MM.1S (cell line): Measurements from ENCODE around the gene RDH13.

Source experiments
- DNase-seq: peaks from one replicate; pipeline ENCODE4 v3.0.0-alpha.2; 2015
- H2AFZ ChIP-seq: fragments of 300-600 bp; sonication (generic); 2 replicates; pipeline ENCODE4 v1.6.0; 2016; ENCODE audit warnings: antibody characterized with exemption, low read length
- H3F3A ChIP-seq: fragments of 300-600 bp; sonication (generic); 2 replicates; pipeline ENCODE4 v1.6.1; 2016; ENCODE audit warnings: mild to moderate bottlenecking, antibody characterized with exemption, low read length, moderate library complexity, mixed read lengths; ENCODE audit not compliant: insufficient read depth
- H3K27ac ChIP-seq: fragments of 300-600 bp; sonication (generic); 2 replicates; pipeline ENCODE4 v1.5.1; 2016; ENCODE audit warnings: mild to moderate bottlenecking, low read length
- H3K27me3 ChIP-seq: fragments of 300-600 bp; sonication (generic); replicated peaks from 2 replicates; pipeline ENCODE4 v1.6.0; 2016; ENCODE audit warnings: low read length; ENCODE audit not compliant: insufficient read depth
- H3K36me3 ChIP-seq: fragments of 300-600 bp; sonication (generic); replicated peaks from 2 replicates; pipeline ENCODE4 v1.6.1; 2016; ENCODE audit warnings: mild to moderate bottlenecking, low read length, mixed read lengths; ENCODE audit not compliant: insufficient read depth
- H3K4me1 ChIP-seq: fragments of 300-600 bp; sonication (generic); 2 replicates; pipeline ENCODE4 v1.6.1; 2016; ENCODE audit warnings: low read length, mixed read lengths
- H3K4me2 ChIP-seq: fragments of 300-600 bp; sonication (generic); 2 replicates; pipeline ENCODE4 v1.6.0; 2016; ENCODE audit warnings: low read depth, low read length
- H3K4me3 ChIP-seq: fragments of 300-600 bp; sonication (generic); 2 replicates; pipeline ENCODE4 v1.5.1; 2016; ENCODE audit warnings: low read length, mixed read lengths
- H3K79me2 ChIP-seq: fragments of 300-600 bp; sonication (generic); 2 replicates; pipeline ENCODE4 v1.6.1; 2016; ENCODE audit warnings: mixed run types, low read length, mixed read lengths
- H3K9ac ChIP-seq: fragments of 300-600 bp; sonication (generic); 2 replicates; pipeline ENCODE4 v1.6.1; 2016; ENCODE audit warnings: low read length, mixed read lengths
- H3K9me2 ChIP-seq: fragments of 300-600 bp; sonication (generic); replicated peaks from 2 replicates; pipeline ENCODE4 v1.6.1; 2016; ENCODE audit warnings: mild to moderate bottlenecking, low read length, mixed read lengths; ENCODE audit not compliant: insufficient read depth
- H3K9me3 ChIP-seq: fragments of 300-600 bp; sonication (generic); replicated peaks from 2 replicates; pipeline ENCODE4 v1.6.1; 2016; ENCODE audit warnings: mild to moderate bottlenecking, low read length, mixed read lengths; ENCODE audit not compliant: insufficient read depth
- H4K20me1 ChIP-seq: fragments of 300-600 bp; sonication (generic); 2 replicates; pipeline ENCODE4 v1.6.1; 2016; ENCODE audit warnings: mild to moderate bottlenecking, low read length, moderate library complexity, mixed read lengths; ENCODE audit not compliant: insufficient read depth
- EZH2 ChIP-seq: fragments of 300-600 bp; sonication (generic); optimal IDR thresholded peaks from 2 replicates; pipeline ENCODE3; 2017; ENCODE audit warnings: low read depth, mild to moderate bottlenecking, antibody characterized with exemption, low read length, mixed read lengths
- EZH2phosphoT487 ChIP-seq: fragments of 300-600 bp; sonication (generic); IDR thresholded peaks from 2 replicates; pipeline ENCODE4 v1.6.1; 2018; ENCODE audit warnings: antibody characterized with exemption, low read length
- TF ChIP-seq, protein P1 (sequence below): fragments of 300-600 bp; sonication (generic); IDR thresholded peaks from 2 replicates; pipeline ENCODE4 v1.5.1; 2016; ENCODE audit warnings: antibody characterized with exemption, low read length, mixed read lengths

RDH13 gene

DNA sequence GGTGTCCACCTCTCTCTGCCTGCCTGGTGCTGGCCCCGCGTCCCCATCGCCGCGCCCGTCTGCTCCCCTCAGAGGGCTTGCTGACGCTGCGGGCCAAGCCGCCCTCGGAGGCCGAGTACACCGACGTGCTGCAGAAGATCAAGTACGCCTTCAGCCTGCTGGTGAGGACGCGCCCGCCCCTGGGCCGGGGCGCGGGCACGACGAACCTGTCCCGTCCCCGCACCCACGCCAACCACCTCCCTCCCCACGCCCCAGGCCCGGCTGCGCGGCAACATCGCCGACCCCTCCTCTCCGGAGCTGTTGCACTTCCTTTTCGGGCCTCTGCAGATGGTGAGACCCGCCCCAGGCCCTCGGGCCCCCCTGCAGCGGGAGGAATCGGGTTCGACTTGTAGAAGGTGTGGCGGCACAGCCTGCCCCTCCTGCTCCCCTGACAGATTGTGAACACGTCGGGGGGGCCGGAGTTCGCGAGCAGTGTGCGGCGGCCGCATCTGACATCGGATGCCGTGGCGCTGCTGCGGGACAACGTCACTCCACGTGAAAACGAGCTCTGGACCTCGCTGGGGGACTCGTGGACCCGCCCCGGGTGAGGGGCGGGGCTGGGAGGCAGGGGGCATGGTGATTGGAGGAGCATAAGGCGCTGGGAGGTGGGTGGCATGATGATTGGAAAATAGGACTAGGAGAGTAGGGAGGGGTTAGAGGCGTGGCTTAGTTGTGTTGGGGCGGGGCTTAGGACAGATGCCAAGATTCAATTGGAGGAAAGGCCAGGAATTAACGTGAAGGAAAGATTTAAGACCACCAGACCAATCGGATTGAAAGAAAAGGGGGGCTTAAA lies 19.3 kb upstream of the RDH13 start:
- no peaks in the 10 kb centered on the region for H3K9me2 ChIP-seq
- H3F3A ChIP-seq = no peaks in the 10 kb centered on the region
- DNase-seq = no peak
- H3K79me2 ChIP-seq = no peaks in the 10 kb centered on the region
- H2AFZ ChIP-seq = no peak overlapping the region
- TF ChIP-seq EZH2 (no peak), EZH2phosphoT487 (no peak)
- TF ChIP-seq, protein P1, sequence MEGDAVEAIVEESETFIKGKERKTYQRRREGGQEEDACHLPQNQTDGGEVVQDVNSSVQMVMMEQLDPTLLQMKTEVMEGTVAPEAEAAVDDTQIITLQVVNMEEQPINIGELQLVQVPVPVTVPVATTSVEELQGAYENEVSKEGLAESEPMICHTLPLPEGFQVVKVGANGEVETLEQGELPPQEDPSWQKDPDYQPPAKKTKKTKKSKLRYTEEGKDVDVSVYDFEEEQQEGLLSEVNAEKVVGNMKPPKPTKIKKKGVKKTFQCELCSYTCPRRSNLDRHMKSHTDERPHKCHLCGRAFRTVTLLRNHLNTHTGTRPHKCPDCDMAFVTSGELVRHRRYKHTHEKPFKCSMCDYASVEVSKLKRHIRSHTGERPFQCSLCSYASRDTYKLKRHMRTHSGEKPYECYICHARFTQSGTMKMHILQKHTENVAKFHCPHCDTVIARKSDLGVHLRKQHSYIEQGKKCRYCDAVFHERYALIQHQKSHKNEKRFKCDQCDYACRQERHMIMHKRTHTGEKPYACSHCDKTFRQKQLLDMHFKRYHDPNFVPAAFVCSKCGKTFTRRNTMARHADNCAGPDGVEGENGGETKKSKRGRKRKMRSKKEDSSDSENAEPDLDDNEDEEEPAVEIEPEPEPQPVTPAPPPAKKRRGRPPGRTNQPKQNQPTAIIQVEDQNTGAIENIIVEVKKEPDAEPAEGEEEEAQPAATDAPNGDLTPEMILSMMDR = no peak
- H3K9ac ChIP-seq = no peak overlapping the region
- no peaks in the 10 kb centered on the region for H4K20me1 ChIP-seq
- H3K27me3 ChIP-seq = peaks cover 52% of the 10 kb centered on the region
- H3K4me1 ChIP-seq = peaks cover 15% of the 10 kb centered on the region
- no peak overlapping the region for H3K4me3 ChIP-seq
- H3K4me2 ChIP-seq = no peak overlapping the region
- H3K27ac ChIP-seq = no peak overlapping the region
- H3K9me3 ChIP-seq = no peaks in the 10 kb centered on the region
- H3K36me3 ChIP-seq = no peaks in the 10 kb centered on the region

DNA sequence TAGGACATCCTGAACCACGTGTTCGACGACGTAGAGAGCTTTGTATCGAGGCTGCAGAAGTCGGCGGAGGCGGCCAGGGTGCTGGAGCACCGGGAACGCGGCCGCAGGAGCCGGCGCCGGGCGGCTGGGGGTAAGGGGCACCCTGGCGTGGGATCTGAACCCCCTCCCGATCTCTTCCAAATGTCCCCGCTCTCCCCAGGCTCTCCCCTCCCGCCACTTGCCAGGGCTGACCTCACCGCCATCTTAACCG lies 18.7 kb upstream of the RDH13 start:
- H3K79me2 ChIP-seq = no peaks in the 10 kb centered on the region
- no peaks in the 10 kb centered on the region for H3K9me3 ChIP-seq
- H3K27ac ChIP-seq = no peak overlapping the region
- H2AFZ ChIP-seq = no peak overlapping the region
- H3K27me3 ChIP-seq = peaks cover 47% of the 10 kb centered on the region
- no peaks in the 10 kb centered on the region for H3K9me2 ChIP-seq
- no peak overlapping the region for H3K4me3 ChIP-seq
- H3K4me1 ChIP-seq = peaks cover 15% of the 10 kb centered on the region
- H3K4me2 ChIP-seq = no peak overlapping the region
- no peaks in the 10 kb centered on the region for H3F3A ChIP-seq
- DNase-seq = no peak
- no peaks in the 10 kb centered on the region for H4K20me1 ChIP-seq
- H3K36me3 ChIP-seq = no peaks in the 10 kb centered on the region
- H3K9ac ChIP-seq = no peak overlapping the region
- TF ChIP-seq EZH2phosphoT487 (no peak), EZH2 (no peak)
- TF ChIP-seq, protein P1 = no peak

DNA sequence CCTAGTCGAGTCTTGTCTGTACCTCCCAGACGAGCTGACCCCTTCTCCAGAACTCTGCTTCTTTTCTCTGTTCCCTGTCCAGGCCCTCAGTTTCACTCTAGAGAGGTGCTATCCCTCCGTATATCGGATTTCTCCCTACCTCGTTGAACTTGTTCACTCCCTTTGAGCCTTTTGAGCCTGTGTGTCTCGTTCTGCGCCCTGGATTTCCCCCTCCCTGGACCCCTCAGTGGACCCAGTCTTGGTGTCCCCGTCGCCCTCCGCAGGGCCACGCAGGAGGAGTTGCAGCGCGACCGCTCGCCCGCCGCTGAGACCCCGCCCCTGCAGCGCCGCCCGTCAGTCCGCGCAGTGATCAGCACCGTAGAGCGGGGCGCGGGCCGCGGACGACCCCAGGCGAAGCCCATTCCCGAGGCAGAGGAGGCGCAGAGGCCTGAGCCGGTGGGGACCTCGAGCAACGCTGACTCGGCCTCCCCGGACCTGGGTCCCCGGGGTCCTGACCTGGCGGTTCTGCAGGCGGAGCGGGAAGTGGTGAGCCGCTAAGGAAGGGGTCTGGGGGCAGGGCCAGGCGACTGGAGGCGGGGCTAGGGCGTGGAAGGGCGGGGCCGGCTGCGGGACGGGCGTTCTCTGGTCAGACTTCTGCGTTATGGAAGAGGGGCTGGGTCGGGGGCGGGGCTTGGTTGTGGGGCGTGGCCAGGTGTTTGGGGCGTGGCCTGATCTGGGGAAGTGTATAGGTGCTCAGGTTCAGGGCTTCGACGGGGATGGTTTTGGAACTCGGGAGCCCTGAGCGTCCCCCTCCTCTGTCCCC lies 18.2 kb upstream of the RDH13 start:
- H3K9me3 ChIP-seq = no peaks in the 10 kb centered on the region
- H3K9ac ChIP-seq = no peak overlapping the region
- H3K4me2 ChIP-seq = peak overlapping the region; percentile 68; the same call in 1 of the 2 replicates
- H3F3A ChIP-seq = no peaks in the 10 kb centered on the region
- TF ChIP-seq EZH2 (no peak), EZH2phosphoT487 (no peak)
- peaks cover 45% of the 10 kb centered on the region for H3K27me3 ChIP-seq
- H4K20me1 ChIP-seq = no peaks in the 10 kb centered on the region
- H2AFZ ChIP-seq = no peak overlapping the region
- peaks cover 15% of the 10 kb centered on the region for H3K4me1 ChIP-seq
- no peak overlapping the region for H3K4me3 ChIP-seq
- DNase-seq = no peak
- H3K27ac ChIP-seq = no peak overlapping the region
- H3K36me3 ChIP-seq = no peaks in the 10 kb centered on the region
- H3K79me2 ChIP-seq = no peaks in the 10 kb centered on the region
- H3K9me2 ChIP-seq = no peaks in the 10 kb centered on the region
